ENCODE data around the gene KLHL29.
A peak's percentile ranks its signal among the peaks of the same experiment; 100 is the strongest.

Gene KLHL29

DNA sequence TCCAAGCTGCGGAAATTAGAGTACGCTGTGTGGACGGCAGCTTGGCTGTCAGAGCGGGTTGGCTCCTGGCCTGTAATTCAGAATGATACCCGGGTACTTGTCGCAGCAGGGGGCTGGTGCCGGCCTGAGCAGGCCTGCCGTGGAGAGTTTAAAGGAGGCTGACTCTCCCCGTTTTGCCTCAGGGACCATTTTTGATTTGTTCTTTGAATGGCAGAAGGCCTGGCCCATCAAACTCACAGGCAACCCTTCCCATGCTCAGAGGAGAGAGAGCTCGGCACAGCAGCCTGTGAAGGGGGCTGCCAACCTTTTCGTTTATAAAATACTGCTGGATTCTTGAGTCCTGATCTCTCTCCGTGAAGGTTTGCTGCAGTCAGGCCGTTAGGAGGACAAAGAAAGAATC is 151.3 kb downstream of the KLHL29 start:
- DNase-seq: no peak

DNA sequence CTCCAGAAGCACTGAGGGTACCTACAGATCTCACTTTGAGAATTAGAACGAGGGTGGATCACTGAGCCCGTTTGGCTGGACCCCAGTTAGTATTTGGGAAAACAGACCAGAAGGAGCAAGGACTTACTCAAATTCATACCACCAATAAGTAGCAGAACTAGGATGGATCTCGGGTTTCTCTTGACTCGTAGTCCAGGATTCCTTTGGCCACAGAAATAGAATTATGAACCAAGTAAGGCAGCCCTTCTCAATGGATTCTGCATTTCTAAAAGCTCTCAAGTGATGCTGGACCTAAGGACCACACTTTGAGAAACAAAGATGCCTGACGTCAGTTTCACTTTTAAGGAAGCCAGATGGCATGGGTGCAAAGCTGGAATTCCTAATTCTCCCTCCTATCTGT is 153.0 kb downstream of the KLHL29 start:
- no peak for DNase-seq

DNA sequence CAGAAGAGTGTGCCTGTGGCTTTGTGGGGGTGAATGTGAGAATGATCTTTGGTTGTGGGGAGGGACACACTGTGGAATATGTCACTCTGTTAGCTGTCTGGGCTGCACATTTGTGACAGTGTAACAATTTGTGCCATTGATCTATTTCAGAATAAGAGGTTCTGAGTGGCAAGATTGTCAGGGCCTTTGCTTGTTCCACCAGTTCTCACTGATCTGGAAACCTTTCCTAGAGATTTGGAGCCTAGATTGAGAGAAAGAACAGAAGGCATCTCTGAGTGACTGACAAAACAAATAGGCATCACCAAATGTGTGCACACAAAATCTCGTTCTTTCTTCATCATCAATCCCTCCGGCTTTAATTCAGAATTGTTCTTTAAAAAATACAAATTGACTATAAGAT is 153.6 kb downstream of the KLHL29 start:
- DNase-seq: no peak

DNA sequence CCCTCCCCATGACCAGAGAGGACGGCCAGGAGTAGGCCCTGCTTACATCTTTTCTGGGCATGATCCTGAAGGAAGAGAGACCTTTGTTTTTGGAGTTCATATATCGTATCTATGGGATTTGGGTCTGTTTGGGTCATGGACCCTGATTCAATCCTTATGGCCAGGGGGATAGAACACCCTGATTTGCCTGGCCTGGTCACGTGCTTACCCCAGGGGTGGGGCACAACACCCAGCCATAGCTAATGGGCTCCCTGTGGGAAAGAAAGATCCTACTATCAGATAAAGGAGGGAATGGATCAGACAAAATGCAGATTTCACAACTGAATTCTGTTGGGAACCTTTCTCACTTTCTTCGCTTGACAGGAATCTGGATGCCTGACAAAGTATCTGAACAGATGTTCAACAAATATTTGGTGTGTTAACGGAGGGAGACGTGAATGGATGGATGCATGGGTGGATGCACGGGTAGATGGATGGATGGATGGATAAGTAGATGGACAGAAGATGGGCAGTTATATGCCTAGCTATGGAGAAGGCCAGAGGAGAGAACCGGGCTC is 155.9 kb downstream of the KLHL29 start:
- no peak for DNase-seq

DNA sequence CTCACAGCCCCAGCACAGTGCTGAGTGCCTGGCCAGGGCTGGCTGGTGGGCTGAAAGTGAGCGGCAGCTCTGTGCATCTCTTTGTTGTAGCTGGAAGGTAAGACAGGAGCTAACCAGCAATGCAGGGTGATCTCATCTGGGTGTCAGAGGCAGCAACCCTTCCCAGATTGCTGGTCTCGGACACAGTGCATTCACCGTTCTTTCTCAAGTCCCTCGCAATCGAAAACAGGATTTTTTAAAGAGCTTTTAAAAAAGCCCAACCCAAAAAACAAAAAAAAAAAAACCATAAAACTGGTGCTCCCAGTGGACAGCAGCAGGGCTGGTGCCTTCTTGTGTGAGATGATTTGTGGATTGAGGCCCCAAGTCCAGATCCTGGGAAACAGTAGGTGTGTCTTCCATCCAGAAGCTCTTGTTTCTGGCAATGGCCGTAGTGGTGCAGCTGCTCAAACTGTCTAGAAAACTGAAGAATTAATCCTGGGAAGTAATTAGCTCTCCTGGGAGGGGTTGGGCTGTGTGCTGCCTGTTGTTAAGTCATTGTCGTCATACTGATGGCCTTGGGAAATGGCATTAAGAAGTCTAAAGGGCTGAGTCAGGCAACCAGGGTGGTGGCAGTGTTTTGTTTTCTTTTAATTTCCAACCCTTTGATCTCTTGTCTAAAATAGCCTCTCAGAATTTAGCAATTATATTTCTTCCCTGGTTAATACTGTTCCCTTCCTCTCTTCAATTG is 156.7 kb downstream of the KLHL29 start:
- peak; percentile 97 for DNase-seq

DNA sequence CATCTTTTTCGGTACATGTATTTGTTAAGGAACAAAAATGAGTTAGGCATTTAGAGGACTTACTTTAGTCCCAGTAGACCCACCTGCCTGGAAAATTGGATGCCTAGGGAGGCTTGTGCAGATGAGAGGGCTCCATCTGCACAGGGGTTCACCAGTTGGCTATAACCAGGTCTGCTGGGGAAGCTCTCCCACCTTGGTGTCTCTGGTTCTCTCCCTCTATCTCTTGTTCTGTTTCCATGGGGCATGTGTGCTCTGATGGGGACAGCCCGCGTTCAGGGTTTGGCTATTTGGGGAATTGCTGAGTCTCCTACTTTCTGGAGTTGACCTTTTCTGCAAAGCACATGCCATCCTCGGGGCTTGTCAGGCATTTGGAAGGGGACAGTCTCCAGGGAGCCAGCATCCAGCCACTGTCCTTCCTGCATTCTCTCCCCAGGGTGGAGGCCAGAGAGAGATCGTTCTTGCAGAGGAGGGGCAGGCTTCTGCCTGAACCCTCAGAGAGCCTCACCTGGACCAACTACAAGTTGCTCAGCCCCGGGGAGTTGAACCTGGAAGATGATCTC is 157.3 kb downstream of the KLHL29 start:
- DNase-seq: peak; percentile 55

DNA sequence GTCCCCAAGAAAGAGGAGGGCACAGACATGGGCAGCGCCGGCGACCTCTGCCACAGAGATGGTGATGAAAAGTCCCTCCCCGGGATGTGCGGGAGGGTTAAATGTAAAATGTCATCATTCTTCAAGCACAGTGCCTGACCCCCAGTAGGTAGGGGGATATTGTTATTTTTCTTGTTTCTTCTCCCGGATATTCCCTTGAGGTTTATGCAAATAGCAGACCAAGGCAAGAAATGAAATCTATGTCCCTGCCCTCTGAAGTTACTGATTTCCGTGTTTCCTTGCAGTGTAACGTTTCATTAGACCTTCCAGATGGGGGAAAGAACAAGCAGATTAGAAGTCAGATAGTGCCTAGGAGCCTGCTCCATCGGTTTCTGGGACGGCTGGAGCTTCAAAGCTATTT is 158.3 kb downstream of the KLHL29 start:
- no peak for DNase-seq

DNA sequence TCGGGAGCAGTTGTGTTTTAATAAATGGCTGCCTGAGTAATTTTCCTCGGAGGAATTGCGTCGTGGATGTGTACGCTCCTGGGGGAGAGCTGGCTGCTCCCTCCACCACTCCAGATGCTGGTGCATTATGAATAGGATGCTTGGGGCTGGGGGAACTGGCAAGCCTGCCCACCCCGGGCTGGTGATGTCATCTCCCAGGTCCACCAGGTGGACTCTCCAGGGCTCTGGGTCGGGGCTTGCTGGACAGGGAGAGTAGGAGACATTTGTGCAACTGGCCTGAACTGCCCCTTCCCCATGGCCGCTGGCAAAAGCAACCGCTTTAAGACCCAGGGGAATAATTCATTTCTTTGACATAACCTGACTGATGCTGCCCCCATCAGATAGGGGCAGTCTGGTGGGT is 158.7 kb downstream of the KLHL29 start:
- DNase-seq: no peak

DNA sequence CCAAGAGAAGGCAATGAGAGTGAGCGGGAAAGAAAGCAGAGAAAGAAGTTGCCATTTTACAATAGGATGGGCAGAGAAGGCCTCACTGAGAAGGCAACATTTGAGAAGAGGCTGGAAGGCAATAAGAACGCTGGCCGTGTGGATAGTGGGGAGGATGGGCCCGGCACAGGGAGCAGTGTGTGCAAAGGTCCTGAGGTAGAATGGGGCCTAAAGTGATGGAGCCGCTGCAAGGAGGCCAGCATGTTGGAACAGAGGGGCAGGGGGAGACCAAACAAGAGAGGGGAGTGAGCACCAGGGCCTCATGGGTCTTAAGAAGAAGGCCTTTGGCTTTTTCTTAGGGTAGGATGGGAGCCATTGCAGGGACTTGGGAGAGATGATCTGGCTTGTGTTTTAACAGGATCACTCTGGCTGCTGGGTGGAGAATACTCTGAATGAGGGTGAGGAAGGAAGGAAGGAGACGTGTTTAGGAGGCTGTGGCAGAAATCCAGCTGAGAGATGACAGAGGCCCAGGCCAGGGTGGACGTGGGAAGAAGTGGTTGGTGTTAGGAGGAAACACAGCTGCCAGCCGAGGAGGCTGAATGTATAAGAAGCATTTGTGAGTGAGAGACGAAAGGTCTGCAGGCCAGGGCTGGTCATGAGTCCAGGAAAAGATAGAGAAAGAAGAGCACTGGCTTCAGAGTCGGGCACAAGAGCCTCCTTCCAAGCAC is 159.8 kb downstream of the KLHL29 start:
- DNase-seq: peak; percentile 54

DNA sequence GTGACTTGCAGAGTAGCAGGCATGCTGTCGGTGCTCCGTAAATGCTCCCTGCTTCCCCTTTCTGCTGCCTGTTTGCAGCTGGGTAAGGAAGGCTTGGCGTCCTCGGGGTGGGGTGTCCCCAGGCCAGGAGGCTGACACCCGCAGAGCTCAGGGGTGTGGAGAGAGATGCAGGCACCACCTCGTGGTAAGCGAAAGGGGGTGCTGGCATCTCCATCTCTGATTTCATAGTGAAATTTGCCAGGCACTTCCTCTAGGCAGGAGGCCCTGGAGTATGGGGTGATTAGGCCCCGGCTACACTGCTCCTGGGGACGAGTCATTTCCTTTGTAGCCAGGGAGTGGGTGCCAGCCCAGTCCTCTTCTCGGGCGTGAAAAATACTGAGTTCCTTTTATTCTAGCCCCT is 160.4 kb downstream of the KLHL29 start:
- DNase-seq: peak; percentile 46

DNA sequence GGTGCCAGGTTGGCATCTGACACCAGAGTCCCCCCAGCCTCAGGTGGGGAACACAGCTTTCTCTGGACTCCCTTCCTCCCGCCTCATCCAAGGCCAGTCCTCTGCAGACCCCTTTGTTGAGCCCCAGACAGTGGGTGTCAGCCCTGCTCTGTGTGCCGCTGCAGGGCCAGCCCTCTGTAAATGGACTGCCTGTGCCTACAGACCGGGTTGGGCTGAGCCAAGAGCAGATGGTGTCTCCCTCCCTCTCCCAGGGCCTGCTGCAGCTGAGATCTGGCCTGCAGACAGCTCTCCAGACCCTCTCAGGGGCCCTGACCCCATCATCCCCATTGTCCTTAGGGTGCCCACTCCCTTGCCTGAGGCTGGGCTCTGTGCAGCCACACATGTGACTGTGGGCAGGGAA is 160.8 kb downstream of the KLHL29 start:
- DNase-seq: peak; percentile 88

DNA sequence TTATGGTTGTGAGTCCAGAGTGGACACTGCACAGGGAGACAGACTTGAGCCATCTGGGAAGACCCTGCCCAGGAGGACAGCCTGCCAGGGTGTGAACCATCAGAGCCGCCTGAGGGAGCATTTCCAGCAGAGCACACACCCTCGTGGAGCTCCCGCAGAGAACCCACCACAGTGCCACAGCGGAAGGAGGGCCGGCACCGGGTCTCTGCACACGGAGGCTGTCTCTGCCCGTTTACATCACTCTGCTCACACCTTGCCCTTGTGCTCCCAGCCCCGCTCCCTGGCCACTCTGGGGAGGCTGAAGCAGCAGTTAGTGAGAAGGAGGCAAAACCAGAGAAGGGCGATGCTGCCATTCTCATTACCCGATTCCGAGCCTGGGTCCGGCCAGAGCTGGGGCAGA is 161.9 kb downstream of the KLHL29 start:
- no peak for DNase-seq

DNA sequence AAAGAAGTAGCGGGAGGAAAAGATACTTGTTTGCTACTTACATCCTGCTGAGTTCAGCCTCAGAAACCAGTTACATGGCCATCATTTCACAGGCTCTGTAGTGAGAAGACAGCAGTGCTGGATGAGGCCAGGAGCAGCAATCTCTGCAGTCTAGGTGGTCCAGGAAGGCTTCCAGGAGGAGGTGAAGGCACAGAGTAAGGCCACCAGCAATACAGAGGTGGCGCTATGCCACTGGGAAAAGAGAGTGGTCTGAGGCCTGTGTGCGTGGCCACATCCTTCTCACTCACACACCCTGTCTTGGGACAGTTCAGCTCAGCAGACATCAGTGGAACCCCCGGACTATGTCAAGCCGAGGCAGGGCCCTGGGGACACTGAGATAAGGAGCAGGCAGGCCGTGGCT is 162.7 kb downstream of the KLHL29 start:
- DNase-seq: no peak

DNA sequence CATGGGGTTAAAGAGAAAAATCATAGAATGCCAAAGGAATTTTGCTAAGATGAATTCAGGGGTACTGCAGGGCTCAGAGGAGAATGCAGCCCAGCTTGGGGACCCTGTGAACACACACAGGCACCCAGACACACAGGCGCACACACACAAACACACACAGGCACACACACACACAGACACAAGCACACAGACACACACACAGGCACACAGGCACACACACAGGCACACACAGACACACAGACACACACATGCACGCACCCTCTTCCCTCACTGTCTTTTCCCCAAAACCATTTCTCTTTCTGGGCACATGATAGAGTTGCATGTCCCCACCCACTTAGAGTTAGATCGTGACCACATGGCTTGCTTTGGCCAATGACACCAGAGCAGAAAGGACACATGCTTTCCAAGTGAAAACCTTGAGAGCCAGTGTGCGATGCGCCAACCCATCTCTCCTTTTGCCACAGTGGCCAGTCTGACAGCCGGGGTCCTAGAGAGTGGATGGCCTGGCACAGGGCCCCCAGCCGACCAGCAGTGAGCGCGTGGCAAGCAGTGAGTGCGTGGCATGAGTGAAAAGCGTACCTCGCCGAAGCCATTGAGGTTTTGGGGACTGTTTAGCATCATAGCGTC is 163.3 kb downstream of the KLHL29 start:
- no peak for DNase-seq

DNA sequence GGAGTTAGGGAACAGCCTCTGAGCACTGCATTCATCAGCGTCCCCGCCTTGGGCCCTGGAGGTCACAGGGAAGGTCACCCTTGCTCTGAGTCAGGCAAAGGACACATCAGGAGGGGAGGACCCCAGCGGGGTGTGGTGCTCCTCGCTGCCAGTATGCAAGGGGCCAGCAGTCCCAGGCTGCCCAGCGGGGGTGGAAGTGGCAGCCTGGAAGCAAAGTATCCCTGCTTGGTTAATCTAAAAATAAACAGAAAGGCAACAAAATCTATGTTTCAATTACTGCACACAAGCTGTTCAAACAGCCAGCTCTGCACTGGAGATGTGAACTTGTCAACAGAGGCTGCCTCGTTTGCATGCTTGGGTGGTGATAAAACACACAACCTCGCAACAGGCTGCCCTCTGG is 164.1 kb downstream of the KLHL29 start:
- DNase-seq: no peak

DNA sequence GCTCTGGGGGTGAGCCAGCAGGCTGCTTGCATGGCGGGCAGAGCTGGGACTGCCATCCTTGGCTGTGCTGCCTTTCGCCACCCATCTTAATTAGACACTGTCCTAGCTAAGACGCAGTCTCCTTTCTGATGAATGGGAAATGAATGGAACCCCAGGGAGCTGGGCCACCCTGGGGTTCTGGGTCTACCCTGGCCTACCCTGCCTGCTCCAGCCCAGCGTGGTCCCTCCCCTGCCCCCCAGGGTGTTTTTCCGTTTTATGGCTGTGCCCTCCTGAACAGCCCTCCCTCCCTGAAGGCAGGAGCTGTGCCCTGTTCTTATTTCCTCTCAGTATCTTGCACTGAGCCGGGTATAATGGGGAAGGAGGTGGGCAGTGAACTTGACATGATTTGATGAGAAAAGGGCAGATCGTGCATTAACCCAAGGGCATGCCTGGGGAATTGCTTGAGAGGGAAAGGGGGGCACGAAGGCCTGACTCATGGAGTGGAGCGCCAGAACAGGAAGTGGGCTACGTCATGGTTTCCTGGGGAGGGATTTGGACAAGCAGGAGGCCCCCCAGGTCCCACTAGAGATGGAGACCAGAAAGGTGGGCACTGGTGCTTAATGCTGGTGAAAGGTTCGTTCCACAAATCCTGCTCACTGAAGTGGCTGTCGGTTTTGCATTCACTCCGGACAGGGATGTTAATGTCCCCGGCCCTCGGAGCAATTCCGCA is 165.0 kb downstream of the KLHL29 start:
- DNase-seq: no peak

DNA sequence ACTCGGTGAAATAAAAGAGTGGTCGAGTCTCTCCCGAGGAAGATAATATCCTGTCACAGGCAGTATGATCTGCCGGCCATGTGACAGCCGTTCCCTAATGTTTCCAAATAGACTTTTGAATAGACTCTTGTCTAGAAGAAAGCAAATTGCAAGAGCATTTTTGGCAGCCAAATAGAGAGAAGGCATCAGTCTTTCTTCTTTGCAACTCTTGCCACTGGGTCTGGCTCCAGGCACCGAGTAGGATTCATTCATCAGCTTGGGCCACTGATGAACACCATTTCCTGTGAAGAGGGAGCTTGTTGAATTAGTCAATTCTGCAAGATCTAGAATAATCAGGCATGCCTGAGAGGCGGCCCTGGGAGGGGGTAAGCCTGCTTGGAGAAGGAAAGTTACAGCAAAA is 165.6 kb downstream of the KLHL29 start:
- DNase-seq: no peak

DNA sequence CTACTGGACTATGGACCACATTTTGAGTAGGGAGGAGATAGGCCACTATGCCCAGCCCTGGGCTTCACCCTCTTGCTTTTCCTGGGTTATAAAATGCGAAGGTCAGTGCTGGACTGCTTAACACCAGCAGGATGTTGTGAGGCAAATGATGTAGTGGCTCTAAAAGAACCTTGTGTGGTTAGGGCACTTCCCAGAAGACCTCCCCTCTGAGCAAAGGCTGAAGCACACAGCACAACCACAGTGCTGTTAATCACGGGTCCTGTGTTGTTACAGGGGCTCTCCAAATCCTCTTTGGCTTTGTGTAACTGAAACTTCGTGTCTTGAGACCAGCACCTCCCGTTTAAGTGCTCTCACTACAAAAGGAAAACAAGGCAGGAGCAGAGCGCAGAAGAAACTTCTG is 166.9 kb downstream of the KLHL29 start:
- no peak for DNase-seq

DNA sequence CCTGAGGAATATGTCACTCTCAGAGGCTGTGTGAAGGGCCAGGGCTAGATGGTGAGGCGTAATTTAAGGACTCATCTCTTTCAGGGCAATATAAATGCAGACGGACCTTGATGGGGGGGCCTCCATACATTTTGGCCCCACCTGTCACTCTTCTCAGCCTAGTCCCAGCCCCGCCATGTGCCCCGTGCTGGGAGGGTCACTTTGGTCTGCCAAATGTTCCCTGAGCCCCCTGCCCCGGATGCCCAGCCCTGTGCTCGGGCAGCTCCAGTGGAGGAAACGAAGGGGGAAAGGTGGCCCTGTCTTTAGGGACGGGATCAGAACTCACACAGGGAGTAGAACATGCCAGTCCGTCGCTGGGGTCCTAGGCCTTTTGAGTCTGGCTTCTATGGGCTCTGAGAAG is 168.6 kb downstream of the KLHL29 start:
- DNase-seq: no peak

DNA sequence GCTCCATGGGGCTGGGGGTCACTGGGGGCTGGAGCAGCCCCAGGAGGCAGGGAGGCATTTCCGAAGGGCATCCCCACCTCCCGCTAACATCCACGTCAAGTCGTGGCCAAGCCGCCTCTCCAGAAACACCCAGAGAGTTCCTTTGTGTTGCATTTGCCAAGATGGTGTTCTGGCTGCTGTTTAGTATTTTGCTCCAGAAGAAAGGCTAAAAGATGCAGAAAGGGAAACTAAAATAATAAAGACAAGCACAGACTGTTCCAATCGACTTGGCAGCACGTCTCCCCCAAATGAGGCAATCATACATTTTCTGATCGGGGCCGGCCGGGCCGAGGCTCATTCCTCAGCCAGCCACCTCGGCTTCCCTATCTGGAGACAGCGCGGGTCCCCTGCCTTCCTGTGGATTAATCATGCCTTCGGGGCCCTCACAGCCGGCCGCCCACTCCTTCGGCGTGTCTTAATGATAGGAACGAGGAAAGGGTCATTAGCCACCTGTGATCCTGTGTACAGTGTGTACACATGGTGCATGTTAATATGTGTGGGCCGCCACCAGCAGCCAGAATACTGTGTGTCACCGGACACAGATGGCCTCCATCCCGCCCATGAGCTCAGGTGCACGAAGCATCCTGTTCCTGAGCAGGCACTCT is 169.2 kb downstream of the KLHL29 start:
- no peak for DNase-seq

DNA sequence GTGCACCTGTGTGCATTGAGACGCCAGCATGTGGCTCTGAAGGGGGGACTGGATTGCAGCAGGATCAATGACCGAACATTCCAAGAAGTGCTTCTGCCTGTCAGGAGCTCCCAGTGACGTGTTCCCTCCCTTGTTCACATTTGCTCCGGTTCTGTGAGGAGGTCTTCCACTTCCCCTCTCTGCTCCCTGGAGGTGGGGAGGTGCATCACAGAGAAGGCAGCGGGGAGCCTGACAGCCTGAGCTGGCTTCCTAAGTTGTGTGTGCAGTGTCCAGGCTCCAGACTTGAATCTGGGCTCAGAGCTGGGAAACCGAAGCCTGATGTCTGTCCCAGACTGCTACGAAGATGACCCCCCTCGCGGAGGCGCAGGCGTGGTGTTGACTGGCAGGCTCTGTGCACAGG is 171.0 kb downstream of the KLHL29 start:
- no peak for DNase-seq

DNA sequence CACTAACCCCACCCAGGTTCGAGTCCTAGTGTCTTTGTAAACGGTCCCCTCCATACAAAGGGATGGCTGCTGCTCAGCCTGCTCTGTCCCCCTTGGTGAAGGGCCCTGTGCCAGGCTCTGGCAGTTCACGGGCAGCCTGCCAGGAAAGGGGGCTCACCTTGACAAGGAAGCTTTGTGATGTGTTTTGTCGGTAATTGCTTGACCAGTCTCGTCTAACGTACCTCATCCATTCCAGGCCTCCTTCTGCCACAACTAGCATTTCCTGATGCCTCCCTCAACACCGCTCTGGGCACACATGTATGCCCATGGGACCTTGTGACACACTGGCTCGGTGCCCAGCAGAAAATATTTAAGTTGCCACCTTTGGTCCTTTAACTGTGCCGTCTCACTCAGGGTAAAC is 171.9 kb downstream of the KLHL29 start:
- no peak for DNase-seq

DNA sequence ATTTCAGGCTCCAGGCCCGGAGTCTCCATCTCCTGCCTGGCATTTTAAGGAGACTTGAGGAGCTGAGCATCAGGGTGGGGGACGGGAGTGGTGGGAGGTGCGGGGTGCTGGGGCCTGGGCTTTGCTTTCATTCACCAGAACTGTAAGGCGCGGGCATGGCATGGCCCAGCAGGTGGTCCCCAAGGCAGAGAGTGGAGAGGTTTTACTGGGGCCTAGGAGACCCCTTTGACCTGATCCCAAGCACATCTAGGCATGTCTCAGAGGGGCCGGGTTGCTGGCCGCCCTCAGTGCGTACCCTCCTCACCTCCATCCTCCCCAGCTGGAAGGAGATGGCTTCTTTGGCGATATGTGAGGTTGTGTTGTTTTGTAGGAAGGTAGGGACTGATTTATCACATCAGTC is 172.5 kb downstream of the KLHL29 start:
- no peak for DNase-seq

All from NCI-H82 (cell line).